EL (cell line): ENCODE data around the gene IDS.
"Not testable (repeated sequence)": the region's sequence is repeated elsewhere in the genome, so short reads cannot be mapped to it uniquely, and the experiment has no call there.

Experiments
- DNase-seq: peaks from one replicate; pipeline ENCODE4 v3.0.0-alpha.2; 2016

The IDS gene

GRCh38 chrX:149504915-149505651 is at the start of gene IDS:
Gene IDS, minus strand, starts transcription at chrX:149505306. Its CDS starts 169 bp downstream, at chrX:149505137.
- DNase-seq = peak; percentile 85

- DNase-seq = not testable (repeated sequence)
Observed at GRCh38 chrX:149551939-149552248, 46.8 kb upstream of the IDS start.

GRCh38 chrX:149551245-149551938 is 46.3 kb upstream of the IDS start:
- not testable (repeated sequence) for DNase-seq

- DNase-seq = not testable (repeated sequence)
Observed at GRCh38 chrX:149550454-149550853, 45.3 kb upstream of the IDS start.

GRCh38 chrX:149549701-149550100 is 44.6 kb upstream of the IDS start, which contains the start of gene HSFX3:
Gene HSFX3, minus strand, starts transcription at chrX:149549924. Its CDS starts 72 bp downstream, at chrX:149549852.
- DNase-seq = not testable (repeated sequence)

GRCh38 chrX:149547782-149548181 is 42.7 kb upstream of the IDS start:
- DNase-seq = not testable (repeated sequence)

- DNase-seq = not testable (repeated sequence)
Observed at GRCh38 chrX:149546962-149547361, 41.9 kb upstream of the IDS start.

- DNase-seq = not testable (repeated sequence)
Observed at GRCh38 chrX:149545545-149546543, 40.7 kb upstream of the IDS start.

- no peak for DNase-seq
Observed at GRCh38 chrX:149541521-149542047, 36.5 kb upstream of the IDS start.

- peak; percentile 93 for DNase-seq
Observed at GRCh38 chrX:149540621-149541520, 35.8 kb upstream of the IDS start, which contains the start of gene EOLA1. Gene EOLA1, plus strand, starts transcription at chrX:149541012. Its CDS starts 4,619 bp downstream, at chrX:149545631.

GRCh38 chrX:149540131-149540620 is 35.1 kb upstream of the IDS start:
- peak; percentile 86 for DNase-seq

- DNase-seq = peak; percentile 92
Observed at GRCh38 chrX:149539283-149540130, 34.4 kb upstream of the IDS start.

GRCh38 chrX:149537474-149537873 is 32.4 kb upstream of the IDS start:
- DNase-seq = not testable (repeated sequence)

- DNase-seq = not testable (repeated sequence)
Observed at GRCh38 chrX:149534926-149535602, 30.0 kb upstream of the IDS start.

- not testable (repeated sequence) for DNase-seq
Observed at GRCh38 chrX:149533999-149534398, 28.9 kb upstream of the IDS start.

- DNase-seq = not testable (repeated sequence)
Observed at GRCh38 chrX:149532868-149533267, 27.8 kb upstream of the IDS start.

GRCh38 chrX:149531599-149531998 is 26.5 kb upstream of the IDS start:
- DNase-seq = no peak

- DNase-seq = no peak
Observed at GRCh38 chrX:149528381-149528780, 23.3 kb upstream of the IDS start.

- DNase-seq = peak; percentile 15
Observed at GRCh38 chrX:149527705-149528104, 22.6 kb upstream of the IDS start.
